Jurkat, Clone E6-1 (cell line): ENCODE measurements around the gene ENTR1.
"Not testable (repeated sequence)": the region's sequence is repeated elsewhere in the genome, so short reads cannot be mapped to it uniquely, and the experiment has no call there.

ENCODE experiments used
- DNase-seq: peaks from one replicate; pipeline ENCODE4 v3.0.0-alpha.2; 2011; ENCODE audit warnings: low read depth, low spot score
- H3K4me3 ChIP-seq: 2 replicates; pipeline ENCODE4 v1.5.1; 2011; ENCODE audit warnings: mild to moderate bottlenecking, low read length, control low read depth, moderate library complexity

ENTR1 gene

GRCh38 chr9:136424750-136425362 is 14.4 kb upstream of the ENTR1 start:
- H3K4me3 ChIP-seq, result no peak overlapping the region
- DNase-seq, result no peak

- H3K4me3 ChIP-seq, result no peak overlapping the region
- DNase-seq, result no peak
Measured at GRCh38 chr9:136423432-136424146, 13.2 kb upstream of the ENTR1 start.

GRCh38 chr9:136422876-136423275 is 12.5 kb upstream of the ENTR1 start:
- no peak overlapping the region for H3K4me3 ChIP-seq
- no peak for DNase-seq

- DNase-seq, result no peak
- H3K4me3 ChIP-seq, result no peak overlapping the region
Measured at GRCh38 chr9:136421791-136422190, 11.4 kb upstream of the ENTR1 start.

- DNase-seq, result no peak
- H3K4me3 ChIP-seq, result no peak overlapping the region
Measured at GRCh38 chr9:136419092-136419420, 8.6 kb upstream of the ENTR1 start.

GRCh38 chr9:136418182-136419091 is 8.0 kb upstream of the ENTR1 start:
- H3K4me3 ChIP-seq, result no peak overlapping the region
- DNase-seq, result no peak

GRCh38 chr9:136416914-136417313 is 6.5 kb upstream of the ENTR1 start:
- no peak overlapping the region for H3K4me3 ChIP-seq
- no peak for DNase-seq

GRCh38 chr9:136416427-136416826 is 6.0 kb upstream of the ENTR1 start:
- DNase-seq, result no peak
- no peak overlapping the region for H3K4me3 ChIP-seq

GRCh38 chr9:136412962-136413361 is 2.5 kb upstream of the ENTR1 start:
- H3K4me3 ChIP-seq, result no peak overlapping the region
- DNase-seq, result no peak

- H3K4me3 ChIP-seq, result peak overlapping the region; percentile 93
- DNase-seq, result no peak
Measured at GRCh38 chr9:136411378-136411777, 964 bp upstream of the ENTR1 start.

- DNase-seq, result no peak
- peak overlapping the region; percentile 80 for H3K4me3 ChIP-seq
Measured at GRCh38 chr9:136409557-136410455, 608 bp downstream of the ENTR1 start.

GRCh38 chr9:136407911-136408310 is 2.5 kb downstream of the ENTR1 start:
- DNase-seq, result no peak
- no peak overlapping the region for H3K4me3 ChIP-seq

GRCh38 chr9:136407061-136407460 is 3.4 kb downstream of the ENTR1 start:
- DNase-seq, H3K4me3 ChIP-seq: not testable (repeated sequence)

GRCh38 chr9:136405904-136406303 is 4.5 kb downstream of the ENTR1 start:
- not testable (repeated sequence) for H3K4me3 ChIP-seq

GRCh38 chr9:136405481-136405880 is 4.9 kb downstream of the ENTR1 start:
- no peak overlapping the region for H3K4me3 ChIP-seq
- DNase-seq, result no peak

More at GRCh38 chr9:136405904-136406303, 4.5 kb downstream of the ENTR1 start:
- DNase-seq, result not testable (repeated sequence)

GRCh38 chr9:136404801-136405136 is 5.6 kb downstream of the ENTR1 start:
- no peak for DNase-seq
- H3K4me3 ChIP-seq, result no peak overlapping the region

GRCh38 chr9:136403915-136404800 is 6.3 kb downstream of the ENTR1 start:
- no peak for DNase-seq
- no peak overlapping the region for H3K4me3 ChIP-seq

GRCh38 chr9:136403538-136403914 is 6.9 kb downstream of the ENTR1 start:
- peak; percentile 25 for DNase-seq
- H3K4me3 ChIP-seq, result no peak overlapping the region
